ENCODE measurements around the gene TSR1.

The TSR1 gene

DNA sequence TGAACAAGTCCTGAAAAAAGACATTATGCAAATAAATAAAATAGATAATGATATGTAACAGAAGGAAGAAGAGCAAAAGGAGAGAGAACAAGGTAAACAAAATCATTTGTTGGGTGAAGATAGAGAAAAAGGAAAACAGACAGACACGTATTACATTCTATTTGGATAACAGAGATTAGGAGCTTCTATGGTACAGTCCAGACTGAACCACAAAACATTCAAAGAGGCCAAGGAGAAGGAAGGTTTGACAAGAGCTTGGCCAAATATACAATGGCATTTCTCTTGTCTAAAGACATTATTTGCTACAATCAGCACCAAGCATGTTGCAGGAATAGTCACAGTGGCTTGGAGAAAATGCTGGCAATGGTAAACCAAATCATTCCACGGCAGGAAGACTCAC, 61.8 kb downstream of the TSR1 start:
- FAIRE-seq (no peak), DNase-seq (ENCODE audit: insufficient read length, low spot score) (no peak)

More for the DNA sequence above, 61.8 kb downstream of the TSR1 start:
- TF ChIP-seq POLR2A (IDR thresholded peaks at IDR 0.05; ENCODE audit: low read depth, low read length), result no peak
